PFSK-1 (cell line): ENCODE measurements around the gene IL22RA2.

Source experiments
- FOXP2 ChIP-seq: optimal IDR thresholded peaks from 2 replicates; pipeline ENCODE3; 2011; ENCODE audit warnings: borderline replicate concordance, control low read depth, inconsistent platforms; ENCODE audit not compliant: insufficient read depth; ENCODE audit errors: extremely low read length, extremely low read depth
- POLR2AphosphoS5 ChIP-seq: IDR thresholded peaks from 2 replicates; pipeline ENCODE4 v1.6.1; 2012; ENCODE audit warnings: low read depth, mild to moderate bottlenecking, control low read depth, low read length, moderate library complexity
- REST ChIP-seq, 2 experiments: IDR thresholded peaks; 2 replicates each; pipeline versions ENCODE4 v1.6.1 to v1.8.0; 2011 to 2012; ENCODE audit warnings: low read depth in 2 of 2, low read length in 2 of 2, control low read depth in 1 of 2, inconsistent platforms in 1 of 2, mild to moderate bottlenecking in 1 of 2, moderate library complexity in 1 of 2; ENCODE audit not compliant: insufficient read depth in 1 of 2
- SIN3A ChIP-seq: IDR thresholded peaks from 2 replicates; pipeline ENCODE4 v1.6.1; 2012; ENCODE audit warnings: mild to moderate bottlenecking, low read length, moderate library complexity, borderline replicate concordance; ENCODE audit not compliant: insufficient read depth
- TAF1 ChIP-seq: IDR thresholded peaks from 2 replicates; pipeline ENCODE4 v1.6.1; 2012; ENCODE audit warnings: low read length, control low read depth, borderline replicate concordance; ENCODE audit not compliant: insufficient read depth

The IL22RA2 gene

GRCh38 chr6:137104926-137105325 lies 68.5 kb downstream of the IL22RA2 start:
- no peak for TF ChIP-seq POLR2AphosphoS5
- no peak for TF ChIP-seq FOXP2
- TF ChIP-seq SIN3A = no peak

- no peak for TF ChIP-seq REST (IDR thresholded peaks at IDR 0.05; ENCODE audit: insufficient read depth in 1 of 2, low read depth in 2 of 2, low read length in 2 of 2)
- no peak for TF ChIP-seq TAF1
- no peak for TF ChIP-seq SIN3A
- no peak for TF ChIP-seq POLR2AphosphoS5
- no peak for TF ChIP-seq FOXP2
Observed at GRCh38 chr6:137102851-137103492, 70.5 kb downstream of the IL22RA2 start.

- TF ChIP-seq TAF1 (no peak), FOXP2 (no peak)
Observed at GRCh38 chr6:137102050-137102848, 71.2 kb downstream of the IL22RA2 start.

- TF ChIP-seq TAF1 = no peak
- no peak for TF ChIP-seq POLR2AphosphoS5
- no peak for TF ChIP-seq FOXP2
Observed at GRCh38 chr6:137099689-137100403, 73.6 kb downstream of the IL22RA2 start.

GRCh38 chr6:137097526-137097925 lies 75.9 kb downstream of the IL22RA2 start:
- TF ChIP-seq TAF1 (no peak), POLR2AphosphoS5 (no peak), REST (IDR thresholded peaks at IDR 0.05; ENCODE audit: insufficient read depth in 1 of 2, low read depth in 2 of 2, low read length in 2 of 2) (no peak), SIN3A (no peak), FOXP2 (no peak)

GRCh38 chr6:137097057-137097456 lies 76.4 kb downstream of the IL22RA2 start:
- TF ChIP-seq TAF1 = no peak
- TF ChIP-seq SIN3A = no peak
- TF ChIP-seq REST (IDR thresholded peaks at IDR 0.05; ENCODE audit: insufficient read depth in 1 of 2, low read depth in 2 of 2, low read length in 2 of 2) = no peak
- TF ChIP-seq POLR2AphosphoS5 = no peak
